Suprapubic skin (tissue), 4 donors: ENCODE data around the gene CDHR4. TPM values are rescaled to one million over a fixed set of nuclear protein-coding genes. Genes with fewer than 3 reads are reported as not detected.
A peak's percentile ranks its signal among the peaks of the same experiment; 100 is the strongest.

Experiments
- DNase-seq, 2 donors: peaks; one replicate each; pipeline ENCODE4 v3.0.0-alpha.2; 2019; ENCODE audit warnings: low spot score in 2 of 2
- H3K27ac ChIP-seq: fragments of 200-600 bp; sonication (generic); one replicate; pipeline ENCODE4 v1.5.1; 2019
- H3K27me3 ChIP-seq: fragments of 200-600 bp; sonication (generic); one replicate; pipeline ENCODE4 v1.5.1; 2019
- H3K36me3 ChIP-seq: fragments of 200-600 bp; sonication (generic); one replicate; pipeline ENCODE4 v1.5.1; 2019
- H3K4me1 ChIP-seq: fragments of 200-600 bp; sonication (generic); one replicate; pipeline ENCODE4 v1.5.1; 2019
- H3K4me3 ChIP-seq: fragments of 200-600 bp; sonication (generic); one replicate; pipeline ENCODE4 v1.5.1; 2019; ENCODE audit warnings: mild to moderate bottlenecking
- H3K9me3 ChIP-seq: fragments of 200-600 bp; sonication (generic); one replicate; pipeline ENCODE4 v1.5.1; 2019
- EP300 ChIP-seq: sonication (generic); formaldehyde crosslinking; IDR thresholded peaks from one replicate; pipeline ENCODE4 v1.6.1; 2017; ENCODE audit warnings: antibody characterized with exemption
- POLR2A ChIP-seq, 2 donors: fragments of 450-650 bp; IDR thresholded peaks; one replicate each; pipeline ENCODE4 v1.6.1; 2017; ENCODE audit warnings: antibody characterized with exemption in 2 of 2, mild to moderate bottlenecking in 2 of 2, moderate library complexity in 2 of 2
- POLR2AphosphoS5 ChIP-seq, 3 donors: sonication (generic); formaldehyde crosslinking; IDR thresholded peaks; one replicate each; pipeline ENCODE4 v1.6.1; 2017; ENCODE audit warnings: antibody characterized with exemption in 3 of 3
- WGBS: methylation state at CpG from one replicate; pipeline ENCODE4 v1.1.5; 2018; 5-methylcytosine and 5-hydroxymethylcytosine counted together
- total RNA-seq, 4 donors: library from RNA; depleted of rRNA; stranded (reverse); fragments of >200 nt; gene quantifications; one replicate each; pipeline ENCODE4 v1.1.0, GENCODE V29; 2016
- TF ChIP-seq, protein P1 (sequence below), 2 donors: fragments of 200-600 bp in 1 of 2; fragments of 450-650 bp in 1 of 2; sonication (generic) in 1 of 2; IDR thresholded peaks; one replicate each; pipeline ENCODE4 v1.5.1; 2016 to 2019; ENCODE audit warnings: antibody characterized with exemption in 2 of 2, mild to moderate bottlenecking in 1 of 2, moderate library complexity in 1 of 2

CDHR4 gene
- total RNA-seq, 4 donors from 2014 or later: 0.45 to 0.89 TPM; not detected in 2

DNA sequence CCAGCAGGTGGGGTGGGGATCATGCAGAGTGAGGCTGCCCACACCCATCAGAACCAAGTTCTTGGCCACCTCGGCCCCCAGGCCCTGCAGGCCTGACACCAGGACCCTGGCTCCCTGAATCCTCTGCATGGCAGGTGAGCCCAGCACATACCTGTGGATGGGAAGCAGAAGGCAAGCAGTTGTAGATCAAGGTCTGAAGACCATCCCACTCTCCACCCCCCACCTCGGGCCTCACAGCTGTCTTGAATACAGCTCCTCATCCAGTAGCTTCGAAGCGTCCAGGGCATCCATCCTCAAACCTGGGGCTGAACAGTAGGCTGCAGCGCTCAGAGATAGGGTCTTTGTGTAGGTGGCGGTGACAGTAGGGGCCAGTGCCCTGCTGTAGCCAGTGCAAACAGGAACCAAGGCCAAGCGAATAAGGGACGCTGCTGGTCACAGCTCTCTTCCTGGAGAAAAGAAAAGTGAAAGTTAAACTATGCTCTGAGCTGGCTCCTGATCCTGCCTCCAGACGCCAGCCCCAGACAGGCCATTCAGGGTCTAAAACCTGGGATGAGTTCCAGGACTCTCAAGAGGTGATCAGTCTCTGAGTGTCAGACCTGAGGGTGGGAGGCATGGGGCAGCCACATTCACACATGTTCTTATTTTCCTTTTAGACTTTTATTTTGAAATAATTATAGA lies 14.0 kb upstream of the CDHR4 start, which contains the start of gene UBA7:
UBA7 (minus strand) TSS at position 457 of the 678 bp plus-strand sequence; CDS start at position 291, 166 bp downstream.
- peak within 1 kb of the TSS; percentile 52 for H3K4me3 ChIP-seq
- TF ChIP-seq EP300: no peak
- no peak for TF ChIP-seq POLR2A (IDR thresholded peaks at IDR 0.05)
- TF ChIP-seq, protein P1, sequence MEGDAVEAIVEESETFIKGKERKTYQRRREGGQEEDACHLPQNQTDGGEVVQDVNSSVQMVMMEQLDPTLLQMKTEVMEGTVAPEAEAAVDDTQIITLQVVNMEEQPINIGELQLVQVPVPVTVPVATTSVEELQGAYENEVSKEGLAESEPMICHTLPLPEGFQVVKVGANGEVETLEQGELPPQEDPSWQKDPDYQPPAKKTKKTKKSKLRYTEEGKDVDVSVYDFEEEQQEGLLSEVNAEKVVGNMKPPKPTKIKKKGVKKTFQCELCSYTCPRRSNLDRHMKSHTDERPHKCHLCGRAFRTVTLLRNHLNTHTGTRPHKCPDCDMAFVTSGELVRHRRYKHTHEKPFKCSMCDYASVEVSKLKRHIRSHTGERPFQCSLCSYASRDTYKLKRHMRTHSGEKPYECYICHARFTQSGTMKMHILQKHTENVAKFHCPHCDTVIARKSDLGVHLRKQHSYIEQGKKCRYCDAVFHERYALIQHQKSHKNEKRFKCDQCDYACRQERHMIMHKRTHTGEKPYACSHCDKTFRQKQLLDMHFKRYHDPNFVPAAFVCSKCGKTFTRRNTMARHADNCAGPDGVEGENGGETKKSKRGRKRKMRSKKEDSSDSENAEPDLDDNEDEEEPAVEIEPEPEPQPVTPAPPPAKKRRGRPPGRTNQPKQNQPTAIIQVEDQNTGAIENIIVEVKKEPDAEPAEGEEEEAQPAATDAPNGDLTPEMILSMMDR (IDR thresholded peaks at IDR 0.05): no peak
- no peak for TF ChIP-seq POLR2AphosphoS5 (IDR thresholded peaks at IDR 0.05)
- DNase-seq: no peak

DNA sequence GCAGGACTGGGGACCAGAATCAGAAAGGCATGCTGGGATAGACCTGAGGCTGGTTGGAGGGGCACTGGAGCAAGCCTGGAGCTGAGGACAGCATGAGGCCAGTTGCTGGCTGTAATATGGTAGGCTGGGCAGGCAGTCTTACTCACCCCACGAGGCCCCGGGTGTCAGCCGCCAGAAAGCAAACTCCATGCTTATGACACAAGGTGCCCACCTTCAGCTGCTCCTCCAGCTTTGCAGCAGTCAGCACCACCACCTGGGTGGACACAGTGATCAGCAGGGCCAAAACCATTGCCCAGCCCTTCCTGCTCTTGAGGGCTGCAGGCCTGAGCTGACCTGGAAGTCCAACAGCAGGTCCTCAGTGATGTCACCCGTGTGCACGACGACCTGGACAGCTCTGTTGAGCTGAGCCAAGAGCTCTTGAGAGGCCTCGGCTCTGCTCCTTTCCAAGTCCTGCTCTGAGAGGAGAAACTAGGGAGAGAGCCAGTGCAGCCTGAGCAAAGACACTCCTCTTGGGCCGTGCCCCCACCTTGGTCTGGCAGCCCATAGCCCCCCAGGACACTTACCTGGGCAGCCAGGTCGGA lies 13.3 kb upstream of the CDHR4 start:
- H3K4me3 ChIP-seq: peak overlapping the region; percentile 52
- H3K27ac ChIP-seq: peak overlapping the region; percentile 35
- H3K9me3 ChIP-seq: no peaks in the 10 kb centered on the region

More for the DNA sequence above, 14.0 kb upstream of the CDHR4 start, which contains the start of gene UBA7:
- H3K4me1 ChIP-seq: peaks cover 24% of the 10 kb centered on the region
- 10% methylated on average over 4 of the region's 9 CpGs for WGBS
- peaks cover 32% of the 10 kb centered on the region for H3K36me3 ChIP-seq
- H3K27ac ChIP-seq: peak within 1 kb of the TSS; percentile 42
- no peaks in the 10 kb centered on the region for H3K27me3 ChIP-seq
- H3K9me3 ChIP-seq: no peaks in the 10 kb centered on the region

DNA sequence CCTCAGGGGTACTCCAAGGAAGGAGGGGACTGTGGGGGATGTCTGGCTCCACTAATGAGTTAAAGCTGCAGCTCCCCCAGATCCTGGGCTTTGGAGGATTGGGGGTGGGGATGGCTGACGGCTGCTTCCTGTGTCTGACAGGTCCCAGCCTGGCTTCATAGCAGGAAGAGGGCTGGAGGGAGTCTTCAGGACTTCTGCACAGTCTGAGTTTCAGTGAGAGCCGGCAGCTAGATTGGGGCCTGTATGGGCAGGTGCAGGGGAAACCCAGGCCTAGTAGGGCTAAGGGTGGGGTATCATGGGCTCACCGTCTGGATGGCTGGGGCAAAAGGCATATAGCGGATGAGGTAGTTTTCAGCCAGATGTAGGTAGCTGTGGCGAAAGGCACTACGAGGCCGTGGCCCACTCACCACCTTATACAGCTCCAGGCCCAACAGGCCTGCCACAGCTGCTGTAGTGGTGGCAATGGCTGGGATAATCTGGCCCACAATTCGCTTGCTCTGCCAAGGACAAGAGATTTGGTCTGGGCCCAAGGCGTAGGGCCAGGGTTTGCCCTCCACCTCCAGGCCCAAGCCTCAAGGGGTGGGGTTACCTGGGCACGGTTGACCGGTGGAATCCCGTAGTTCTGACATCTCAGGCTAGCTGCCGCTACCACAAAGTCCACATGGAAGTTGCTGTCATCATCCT lies 7.9 kb upstream of the CDHR4 start:
- peaks cover 32% of the 10 kb centered on the region for H3K36me3 ChIP-seq
- TF ChIP-seq POLR2A (IDR thresholded peaks at IDR 0.05): no peak
- TF ChIP-seq, protein P1 (IDR thresholded peaks at IDR 0.05): no peak
- no peak for TF ChIP-seq POLR2AphosphoS5 (IDR thresholded peaks at IDR 0.05)
- no peak for TF ChIP-seq EP300
- H3K9me3 ChIP-seq: no peaks in the 10 kb centered on the region
- H3K4me3 ChIP-seq: no peak overlapping the region
- H3K4me1 ChIP-seq: peaks cover 54% of the 10 kb centered on the region
- no peak for DNase-seq
- 67% methylated on average over 7 of the region's 13 CpGs for WGBS
- no peak overlapping the region for H3K27ac ChIP-seq
- no peaks in the 10 kb centered on the region for H3K27me3 ChIP-seq

More for the DNA sequence above, 13.3 kb upstream of the CDHR4 start:
- H3K4me1 ChIP-seq: peaks cover 24% of the 10 kb centered on the region
- TF ChIP-seq, protein P1 (IDR thresholded peaks at IDR 0.05): no peak
- no peak for TF ChIP-seq POLR2AphosphoS5 (IDR thresholded peaks at IDR 0.05)
- TF ChIP-seq POLR2A (IDR thresholded peaks at IDR 0.05): no peak
- TF ChIP-seq EP300: no peak
- peaks cover 32% of the 10 kb centered on the region for H3K36me3 ChIP-seq
- 27% methylated on average over 6 of the region's 9 CpGs for WGBS
- no peak for DNase-seq
- H3K27me3 ChIP-seq: no peaks in the 10 kb centered on the region

DNA sequence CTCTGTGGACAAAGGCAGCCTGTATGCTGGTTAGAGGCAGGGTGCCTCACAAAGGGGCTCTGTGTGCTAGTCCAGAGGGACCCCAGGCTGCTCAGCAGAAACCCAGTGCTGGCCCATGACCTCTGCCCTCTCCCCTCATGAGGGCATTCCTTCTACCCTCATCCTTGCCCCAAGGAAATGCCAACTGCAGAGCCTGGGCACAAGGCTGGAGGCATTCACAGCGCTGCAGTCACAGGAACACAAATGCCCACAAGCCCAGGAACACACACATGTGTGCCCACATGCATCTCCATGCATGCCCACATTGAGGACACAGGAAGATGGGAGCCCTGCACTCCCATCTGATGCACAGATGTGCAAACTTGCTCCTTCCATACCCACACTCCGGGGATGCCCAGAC lies 7.2 kb upstream of the CDHR4 start:
- Histone ChIP-seq H3K9me3 (no peaks in the 10 kb centered on the region), H3K27me3 (no peaks in the 10 kb centered on the region), H3K36me3 (peaks cover 30% of the 10 kb centered on the region), H3K4me3 (no peak overlapping the region), H3K27ac (peak overlapping the region; percentile 31), H3K4me1 (peaks cover 55% of the 10 kb centered on the region)
- TF ChIP-seq, protein P1 (IDR thresholded peaks at IDR 0.05): no peak
- TF ChIP-seq EP300 (no peak), POLR2A (IDR thresholded peaks at IDR 0.05) (no peak), POLR2AphosphoS5 (IDR thresholded peaks at IDR 0.05) (no peak)
- no peak for DNase-seq
- WGBS: 85% methylated on average over 2 of the region's 2 CpGs
